ENCODE results near the gene DPT. TPM values are rescaled to one million over a fixed set of nuclear protein-coding genes. Genes with fewer than 3 reads are reported as not detected.

The DPT gene
- total and polyA plus RNA-seq, 2 of the 4 experiments (the other 2 are of a cell fraction), result not detected

GRCh38 chr1:168688644-168689326 is 40.2 kb downstream of the DPT start:
- no peak overlapping the region for H2BK15ac ChIP-seq (ENCODE audit: low read depth, low read length)
- H4K8ac ChIP-seq (ENCODE audit: low read depth in 2 of 2, low read length in 2 of 2), result no peak overlapping the region
- H3K4me3 ChIP-seq (ENCODE audit: insufficient read depth, low read depth, low read length), result no peak overlapping the region
- no peaks in the 10 kb centered on the region for H3K9me3 ChIP-seq (ENCODE audit: control insufficient read depth, insufficient read depth, low read length)
- no peak overlapping the region for H3K4me2 ChIP-seq (ENCODE audit: low read depth, low read length)
- no peak overlapping the region for H4K91ac ChIP-seq (ENCODE audit: insufficient read depth, low read depth, low read length)
- TF ChIP-seq USF2 (IDR thresholded peaks at IDR 0.05; ENCODE audit: low read depth, low read length) (no peak), CTCF (conservative IDR thresholded peaks at IDR 0.05; ENCODE audit: low read depth, low read length) (no peak), MAFK (IDR thresholded peaks at IDR 0.05; ENCODE audit: low read depth, low read length) (no peak), RCOR1 (IDR thresholded peaks at IDR 0.05; ENCODE audit: insufficient replicate concordance, low read length) (no peak), POLR2A (IDR thresholded peaks at IDR 0.05; ENCODE audit: low read depth, low read length) (no peak), CHD1 (IDR thresholded peaks at IDR 0.05; ENCODE audit: low read depth, low read length) (no peak), ELK1 (IDR thresholded peaks at IDR 0.05; ENCODE audit: borderline replicate concordance, low read depth, low read length) (no peak), RFX5 (IDR thresholded peaks at IDR 0.05; ENCODE audit: low read depth, low read length) (no peak), MXI1 (IDR thresholded peaks at IDR 0.05; ENCODE audit: borderline replicate concordance, low read depth, low read length) (no peak), FOS (IDR thresholded peaks at IDR 0.05; ENCODE audit: low read depth, low read length) (no peak), CEBPB (IDR thresholded peaks at IDR 0.05; ENCODE audit: low read depth, low read length) (no peak), RAD21 (IDR thresholded peaks at IDR 0.05; ENCODE audit: low read length) (no peak), BHLHE40 (IDR thresholded peaks at IDR 0.05; ENCODE audit: low read depth, low read length) (no peak), MAZ (IDR thresholded peaks at IDR 0.05; ENCODE audit: borderline replicate concordance, low read depth, low read length) (no peak), SMC3 (IDR thresholded peaks at IDR 0.05; ENCODE audit: low read depth, low read length) (no peak), NFE2L2 (IDR thresholded peaks at IDR 0.05; ENCODE audit: low read depth, low read length) (no peak)
- H3K4ac ChIP-seq (ENCODE audit: low read depth, low read length), result no peak overlapping the region
- BruUV-seq (replicated peaks), result no TSS peak
- dilution Hi-C loops (cut with HindIII; ENCODE audit: low sequenced_read_pairs, unreplicated experiment), result no loop called here
- H3K9me1 ChIP-seq (ENCODE audit: insufficient read depth, low read length), result no peaks in the 10 kb centered on the region
- H2AFZ ChIP-seq (replicated peaks; ENCODE audit: low read length, poor library complexity), result no peak overlapping the region
- in situ Hi-C loops (cut with MboI; ENCODE audit: low sequenced_read_pairs), result no loop called here
- H2BK5ac ChIP-seq (ENCODE audit: low read depth, low read length, poor library complexity, severe bottlenecking), result no peak overlapping the region
- H2AK5ac ChIP-seq (ENCODE audit: low read depth, low read length), result no peak overlapping the region
- no peak overlapping the region for H3K23ac ChIP-seq (ENCODE audit: low read depth, low read length)
- no peaks in the 10 kb centered on the region for H3K79me1 ChIP-seq (ENCODE audit: low read depth in 1 of 2, low read length in 2 of 2)
- no peak overlapping the region for H4K5ac ChIP-seq (ENCODE audit: low read depth, low read length)
- no peaks in the 10 kb centered on the region for H4K20me1 ChIP-seq (ENCODE audit: insufficient read depth, low read length)
- H2BK120ac ChIP-seq (ENCODE audit: low read depth, low read length), result no peak overlapping the region
- ChIA-PET CTCF (interaction anchor here (0.6 kb wide), 1 partner anchor 419 kb away, joined by 4 read pairs; no protein-coding TSS in a partner anchor), POLR2A (ENCODE audit: unreplicated experiment) (no interaction called here)
- no peak overlapping the region for H3K9ac ChIP-seq (ENCODE audit: low read depth, low read length)
- H3K18ac ChIP-seq (ENCODE audit: low read depth, low read length), result no peak overlapping the region
- ATAC-seq (ENCODE audit: low read depth) (no peak), DNase-seq (no peak)
- H2AK9ac ChIP-seq (replicated peaks; ENCODE audit: low read depth, low read length, poor library complexity), result no peak overlapping the region
- WGBS, 2 experiments (ENCODE audit: extremely low coverage in 2 of 2, insufficient read length in 1 of 2), result no CpG with 5 or more reads among the region's 5 CpGs
- no peak overlapping the region for H2BK20ac ChIP-seq (ENCODE audit: low read depth, low read length)
- H3K27me3 ChIP-seq (ENCODE audit: control insufficient read depth, insufficient read depth, low read length), result no peaks in the 10 kb centered on the region
- H3K36me3 ChIP-seq (ENCODE audit: control insufficient read depth, insufficient read depth, low read length), result no peaks in the 10 kb centered on the region
- intact Hi-C loops (cut with micrococcal nuclease), result no loop called here
- H3K56ac ChIP-seq (ENCODE audit: extremely low read depth, insufficient read depth, low read length), result no peak overlapping the region
- H3K4me1 ChIP-seq (ENCODE audit: control insufficient read depth, insufficient read depth, low read length), result no peaks in the 10 kb centered on the region
- no peak overlapping the region for H3K27ac ChIP-seq (ENCODE audit: insufficient read depth, low read length)
- no peak overlapping the region for H3K14ac ChIP-seq (replicated peaks; ENCODE audit: low read depth, low read length)
